Suprapubic skin (tissue), 4 donors: Measurements from ENCODE around the gene GRIN3B. TPM values are rescaled to one million over a fixed set of nuclear protein-coding genes. Genes with fewer than 3 reads are reported as not detected.

Experiments
- DNase-seq, 2 donors: peaks; one replicate each; pipeline ENCODE4 v3.0.0-alpha.2; 2019; ENCODE audit warnings: low spot score in 2 of 2
- H3K27ac ChIP-seq: fragments of 200-600 bp; sonication (generic); one replicate; pipeline ENCODE4 v1.5.1; 2019
- H3K27me3 ChIP-seq: fragments of 200-600 bp; sonication (generic); one replicate; pipeline ENCODE4 v1.5.1; 2019
- H3K36me3 ChIP-seq: fragments of 200-600 bp; sonication (generic); one replicate; pipeline ENCODE4 v1.5.1; 2019
- H3K4me1 ChIP-seq: fragments of 200-600 bp; sonication (generic); one replicate; pipeline ENCODE4 v1.5.1; 2019
- H3K4me3 ChIP-seq: fragments of 200-600 bp; sonication (generic); one replicate; pipeline ENCODE4 v1.5.1; 2019; ENCODE audit warnings: mild to moderate bottlenecking
- H3K9me3 ChIP-seq: fragments of 200-600 bp; sonication (generic); one replicate; pipeline ENCODE4 v1.5.1; 2019
- EP300 ChIP-seq: sonication (generic); formaldehyde crosslinking; IDR thresholded peaks from one replicate; pipeline ENCODE4 v1.6.1; 2017; ENCODE audit warnings: antibody characterized with exemption
- POLR2A ChIP-seq, 2 donors: fragments of 450-650 bp; IDR thresholded peaks; one replicate each; pipeline ENCODE4 v1.6.1; 2017; ENCODE audit warnings: antibody characterized with exemption in 2 of 2, mild to moderate bottlenecking in 2 of 2, moderate library complexity in 2 of 2
- POLR2AphosphoS5 ChIP-seq, 3 donors: sonication (generic); formaldehyde crosslinking; IDR thresholded peaks; one replicate each; pipeline ENCODE4 v1.6.1; 2017; ENCODE audit warnings: antibody characterized with exemption in 3 of 3
- WGBS: methylation state at CpG from one replicate; pipeline ENCODE4 v1.1.5; 2018; 5-methylcytosine and 5-hydroxymethylcytosine counted together
- total RNA-seq, 4 donors: library from RNA; depleted of rRNA; stranded (reverse); fragments of >200 nt; gene quantifications; one replicate each; pipeline ENCODE4 v1.1.0, GENCODE V29; 2016
- TF ChIP-seq, protein P1 (sequence below), 2 donors: fragments of 200-600 bp in 1 of 2; fragments of 450-650 bp in 1 of 2; sonication (generic) in 1 of 2; IDR thresholded peaks; one replicate each; pipeline ENCODE4 v1.5.1; 2016 to 2019; ENCODE audit warnings: antibody characterized with exemption in 2 of 2, mild to moderate bottlenecking in 1 of 2, moderate library complexity in 1 of 2

Gene GRIN3B
- total RNA-seq, 4 donors from 2014 or later = 0.13 to 1.1 TPM; not detected in 2

DNA sequence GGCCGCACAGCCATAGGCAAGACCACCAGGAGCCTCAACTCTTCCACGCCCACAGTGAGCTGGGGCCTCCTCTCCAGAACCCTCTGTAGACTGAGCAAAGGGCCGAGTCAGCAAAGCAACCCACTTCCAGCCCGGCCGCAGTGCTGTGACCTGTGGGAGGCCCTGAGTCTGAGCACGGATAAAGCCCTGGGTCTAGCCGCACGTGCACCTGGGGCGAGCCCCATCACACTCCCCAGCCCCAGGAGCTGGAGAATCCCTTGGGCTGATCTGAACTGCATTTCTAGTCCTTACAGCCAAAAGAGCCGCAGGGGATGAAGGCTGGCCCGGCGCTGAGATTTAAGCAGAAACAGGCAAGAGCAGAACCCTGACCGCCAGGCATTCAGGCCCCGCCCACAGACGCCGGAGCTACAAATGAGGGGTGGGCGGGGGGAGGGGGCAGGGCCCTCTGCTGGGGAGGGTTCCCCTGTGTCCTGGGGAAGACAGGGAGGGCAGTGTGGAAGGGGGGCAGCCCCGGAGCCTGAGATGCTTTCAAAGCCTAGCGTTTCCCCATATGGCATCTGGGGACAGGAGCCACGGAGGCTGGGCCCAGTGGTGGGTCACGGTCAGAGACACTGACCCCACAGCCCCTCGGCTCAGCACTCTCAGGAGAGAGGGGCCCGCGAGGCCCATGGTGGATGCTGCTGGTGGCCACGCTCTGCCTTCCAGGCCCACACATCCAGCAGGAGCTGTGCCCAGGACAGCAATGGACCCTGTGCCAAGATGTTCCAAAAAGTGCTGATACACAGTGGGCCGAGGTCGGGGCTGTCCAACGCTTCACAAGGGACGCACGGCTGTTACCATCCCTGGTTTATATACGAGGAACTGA, 15.8 kb downstream of the GRIN3B start:
- Histone ChIP-seq H3K4me1 (peaks cover 59% of the 10 kb centered on the region), H3K9me3 (no peaks in the 10 kb centered on the region), H3K27me3 (no peaks in the 10 kb centered on the region), H3K4me3 (peak overlapping the region; percentile 25), H3K27ac (peak overlapping the region; percentile 16), H3K36me3 (peaks cover 35% of the 10 kb centered on the region)
- 52% methylated on average over 9 of the region's 31 CpGs for WGBS
- DNase-seq = no peak
- TF ChIP-seq POLR2AphosphoS5 (IDR thresholded peaks at IDR 0.05) (no peak), POLR2A (IDR thresholded peaks at IDR 0.05) (no peak), EP300 (no peak)
- TF ChIP-seq, protein P1, sequence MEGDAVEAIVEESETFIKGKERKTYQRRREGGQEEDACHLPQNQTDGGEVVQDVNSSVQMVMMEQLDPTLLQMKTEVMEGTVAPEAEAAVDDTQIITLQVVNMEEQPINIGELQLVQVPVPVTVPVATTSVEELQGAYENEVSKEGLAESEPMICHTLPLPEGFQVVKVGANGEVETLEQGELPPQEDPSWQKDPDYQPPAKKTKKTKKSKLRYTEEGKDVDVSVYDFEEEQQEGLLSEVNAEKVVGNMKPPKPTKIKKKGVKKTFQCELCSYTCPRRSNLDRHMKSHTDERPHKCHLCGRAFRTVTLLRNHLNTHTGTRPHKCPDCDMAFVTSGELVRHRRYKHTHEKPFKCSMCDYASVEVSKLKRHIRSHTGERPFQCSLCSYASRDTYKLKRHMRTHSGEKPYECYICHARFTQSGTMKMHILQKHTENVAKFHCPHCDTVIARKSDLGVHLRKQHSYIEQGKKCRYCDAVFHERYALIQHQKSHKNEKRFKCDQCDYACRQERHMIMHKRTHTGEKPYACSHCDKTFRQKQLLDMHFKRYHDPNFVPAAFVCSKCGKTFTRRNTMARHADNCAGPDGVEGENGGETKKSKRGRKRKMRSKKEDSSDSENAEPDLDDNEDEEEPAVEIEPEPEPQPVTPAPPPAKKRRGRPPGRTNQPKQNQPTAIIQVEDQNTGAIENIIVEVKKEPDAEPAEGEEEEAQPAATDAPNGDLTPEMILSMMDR (IDR thresholded peaks at IDR 0.05) = no peak

- WGBS = 52% methylated on average over 7 of the region's 12 CpGs
- Histone ChIP-seq H3K36me3 (peaks cover 29% of the 10 kb centered on the region), H3K4me3 (peak overlapping the region; percentile 25), H3K4me1 (peaks cover 61% of the 10 kb centered on the region), H3K9me3 (no peaks in the 10 kb centered on the region), H3K27ac (peak overlapping the region; percentile 16), H3K27me3 (no peaks in the 10 kb centered on the region)
- DNase-seq = no peak
- TF ChIP-seq POLR2AphosphoS5 (IDR thresholded peaks at IDR 0.05) (no peak), POLR2A (IDR thresholded peaks at IDR 0.05) (no peak), EP300 (no peak)
- TF ChIP-seq, protein P1 (IDR thresholded peaks at IDR 0.05) = no peak
Observed at GRCh38 chr19:1016647-1017114, 16.5 kb downstream of the GRIN3B start.

GRCh38 chr19:1017115-1017905, 17.1 kb downstream of the GRIN3B start:
- peaks cover 22% of the 10 kb centered on the region for H3K36me3 ChIP-seq
- no peaks in the 10 kb centered on the region for H3K9me3 ChIP-seq
- TF ChIP-seq, protein P1 (IDR thresholded peaks at IDR 0.05) = no peak
- TF ChIP-seq POLR2A (IDR thresholded peaks at IDR 0.05) = no peak
- no peak for TF ChIP-seq POLR2AphosphoS5 (IDR thresholded peaks at IDR 0.05)
- no peak for TF ChIP-seq EP300
- H3K4me1 ChIP-seq = peaks cover 67% of the 10 kb centered on the region
- WGBS = 39% methylated on average over 20 of the region's 24 CpGs
- DNase-seq = no peak
- peak overlapping the region; percentile 1 for H3K4me3 ChIP-seq
- peak overlapping the region; percentile 1 for H3K27ac ChIP-seq
- H3K27me3 ChIP-seq = no peaks in the 10 kb centered on the region

DNA sequence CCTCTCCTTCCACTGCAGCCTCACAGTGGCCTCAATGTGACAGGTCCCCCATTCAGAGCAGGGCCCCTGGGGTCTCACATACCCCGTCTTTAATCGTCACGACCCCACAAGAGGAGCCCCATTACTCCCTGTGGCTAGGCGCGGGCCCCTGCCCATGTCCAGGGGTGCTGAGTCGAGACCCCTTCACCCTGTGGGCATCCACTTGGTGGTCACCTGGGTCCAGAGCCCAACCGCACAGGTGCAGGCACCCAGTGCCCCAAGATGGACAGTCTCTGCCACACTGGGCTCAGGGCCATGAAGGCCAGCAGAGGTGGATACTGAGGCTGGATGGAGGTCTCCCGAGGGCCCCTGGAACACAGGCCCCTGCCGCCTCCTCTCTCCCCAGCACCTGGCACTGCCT, 17.7 kb downstream of the GRIN3B start:
- TF ChIP-seq POLR2AphosphoS5 (IDR thresholded peaks at IDR 0.05) (no peak), POLR2A (IDR thresholded peaks at IDR 0.05) (no peak), EP300 (no peak)
- TF ChIP-seq, protein P1 (IDR thresholded peaks at IDR 0.05) = no peak
- Histone ChIP-seq H3K27ac (no peak overlapping the region), H3K27me3 (no peaks in the 10 kb centered on the region), H3K36me3 (peaks cover 16% of the 10 kb centered on the region), H3K4me1 (peaks cover 69% of the 10 kb centered on the region), H3K4me3 (peak overlapping the region; percentile 1), H3K9me3 (no peaks in the 10 kb centered on the region)
- WGBS = 78% methylated on average over 7 of the region's 9 CpGs
- DNase-seq = no peak

DNA sequence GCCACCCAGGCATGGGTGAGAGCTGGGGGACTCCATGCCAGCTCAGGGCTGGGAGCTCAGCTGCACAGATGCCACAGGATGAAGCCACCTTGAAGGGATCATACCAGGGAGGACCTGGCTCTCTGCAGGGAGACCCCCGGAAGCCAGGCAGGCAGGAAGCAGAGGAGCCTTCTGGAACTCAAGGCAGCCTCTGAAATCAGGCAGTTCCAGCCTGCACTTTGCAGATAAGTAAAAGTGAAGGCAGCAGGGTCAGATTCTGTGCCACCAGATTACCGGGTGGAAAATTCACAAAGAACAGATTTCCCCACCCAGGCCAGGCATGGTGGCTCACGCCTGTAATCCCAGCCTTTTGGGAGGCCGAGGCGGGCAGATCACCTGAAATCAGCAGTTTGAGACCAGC, 18.2 kb downstream of the GRIN3B start:
- TF ChIP-seq EP300 = no peak
- TF ChIP-seq POLR2A (IDR thresholded peaks at IDR 0.05) = no peak
- TF ChIP-seq POLR2AphosphoS5 (IDR thresholded peaks at IDR 0.05) = no peak
- TF ChIP-seq, protein P1 (IDR thresholded peaks at IDR 0.05) = no peak
- H3K36me3 ChIP-seq = peaks cover 12% of the 10 kb centered on the region
- no peak overlapping the region for H3K27ac ChIP-seq
- 75% methylated on average over 5 of the region's 5 CpGs for WGBS
- peaks cover 69% of the 10 kb centered on the region for H3K4me1 ChIP-seq
- no peaks in the 10 kb centered on the region for H3K9me3 ChIP-seq
- H3K4me3 ChIP-seq = peak overlapping the region; percentile 1
- DNase-seq = no peak
- H3K27me3 ChIP-seq = no peaks in the 10 kb centered on the region
